HL-60 (cell line): ENCODE measurements around the gene HSPA12A.

Source experiments
- GABPA ChIP-seq: IDR thresholded peaks from 2 replicates; pipeline ENCODE4 v1.6.1; 2012; ENCODE audit warnings: low read depth
- POLR2AphosphoS5 ChIP-seq: IDR thresholded peaks from 2 replicates; pipeline ENCODE4 v1.6.1; 2012; ENCODE audit warnings: low read depth
- SPI1 ChIP-seq: IDR thresholded peaks from 2 replicates; pipeline ENCODE4 v1.6.1; 2012; ENCODE audit warnings: low read depth, mild to moderate bottlenecking, borderline replicate concordance
- TF ChIP-seq, protein P1 (sequence below): IDR thresholded peaks from one replicate; pipeline ENCODE4 v1.5.1; 2011; ENCODE audit warnings: low read length, control low read depth, inconsistent platforms; ENCODE audit not compliant: insufficient read depth
- TF ChIP-seq, protein P2 (sequence below): IDR thresholded peaks from 2 replicates; pipeline ENCODE4 v1.6.1; 2012; ENCODE audit warnings: low read depth; ENCODE audit not compliant: insufficient replicate concordance

DNA sequence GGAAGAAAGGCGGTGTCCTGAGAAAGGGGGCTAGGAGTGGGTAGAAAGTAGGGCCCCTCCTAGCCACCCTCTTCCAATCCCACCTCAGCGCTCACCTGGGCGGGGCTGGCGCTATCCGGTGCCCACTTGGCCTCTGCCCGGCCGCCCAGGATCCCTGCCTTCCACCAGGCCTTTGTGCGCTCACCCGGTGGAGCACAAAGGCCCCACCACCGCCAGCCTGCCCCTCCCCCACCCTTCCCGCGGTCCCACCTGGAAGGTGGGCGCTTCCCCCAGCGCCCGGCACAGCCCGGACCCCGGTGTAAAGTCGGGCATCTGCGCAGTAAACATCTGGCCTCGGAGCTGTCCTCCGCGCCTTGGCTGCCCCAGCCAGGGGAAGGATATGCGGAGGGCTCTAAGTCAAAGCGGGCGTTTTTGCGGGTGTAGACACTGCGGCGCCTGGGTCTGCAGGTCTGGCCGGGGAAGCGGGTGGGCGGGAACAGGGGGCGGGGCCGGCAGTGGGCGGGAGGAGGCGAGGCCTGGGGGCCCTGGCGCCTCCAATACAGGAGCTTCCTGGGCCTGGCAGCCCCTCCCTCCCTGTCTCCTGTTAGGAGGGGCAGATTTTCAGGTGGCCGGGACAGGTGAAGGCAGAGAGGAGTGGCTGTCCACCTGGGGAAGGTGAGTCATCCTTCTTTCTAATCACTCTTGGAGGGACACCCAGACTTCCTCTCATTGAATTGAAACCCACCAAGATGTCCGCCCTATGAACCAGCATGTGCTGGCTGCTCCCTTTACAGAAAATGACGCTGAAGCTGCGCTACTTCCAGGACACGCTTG lies 72.3 kb downstream of the HSPA12A start:
- TF ChIP-seq, protein P1, sequence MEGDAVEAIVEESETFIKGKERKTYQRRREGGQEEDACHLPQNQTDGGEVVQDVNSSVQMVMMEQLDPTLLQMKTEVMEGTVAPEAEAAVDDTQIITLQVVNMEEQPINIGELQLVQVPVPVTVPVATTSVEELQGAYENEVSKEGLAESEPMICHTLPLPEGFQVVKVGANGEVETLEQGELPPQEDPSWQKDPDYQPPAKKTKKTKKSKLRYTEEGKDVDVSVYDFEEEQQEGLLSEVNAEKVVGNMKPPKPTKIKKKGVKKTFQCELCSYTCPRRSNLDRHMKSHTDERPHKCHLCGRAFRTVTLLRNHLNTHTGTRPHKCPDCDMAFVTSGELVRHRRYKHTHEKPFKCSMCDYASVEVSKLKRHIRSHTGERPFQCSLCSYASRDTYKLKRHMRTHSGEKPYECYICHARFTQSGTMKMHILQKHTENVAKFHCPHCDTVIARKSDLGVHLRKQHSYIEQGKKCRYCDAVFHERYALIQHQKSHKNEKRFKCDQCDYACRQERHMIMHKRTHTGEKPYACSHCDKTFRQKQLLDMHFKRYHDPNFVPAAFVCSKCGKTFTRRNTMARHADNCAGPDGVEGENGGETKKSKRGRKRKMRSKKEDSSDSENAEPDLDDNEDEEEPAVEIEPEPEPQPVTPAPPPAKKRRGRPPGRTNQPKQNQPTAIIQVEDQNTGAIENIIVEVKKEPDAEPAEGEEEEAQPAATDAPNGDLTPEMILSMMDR = no peak
- TF ChIP-seq POLR2AphosphoS5 = no peak
- TF ChIP-seq GABPA = no peak
- TF ChIP-seq, protein P2, sequence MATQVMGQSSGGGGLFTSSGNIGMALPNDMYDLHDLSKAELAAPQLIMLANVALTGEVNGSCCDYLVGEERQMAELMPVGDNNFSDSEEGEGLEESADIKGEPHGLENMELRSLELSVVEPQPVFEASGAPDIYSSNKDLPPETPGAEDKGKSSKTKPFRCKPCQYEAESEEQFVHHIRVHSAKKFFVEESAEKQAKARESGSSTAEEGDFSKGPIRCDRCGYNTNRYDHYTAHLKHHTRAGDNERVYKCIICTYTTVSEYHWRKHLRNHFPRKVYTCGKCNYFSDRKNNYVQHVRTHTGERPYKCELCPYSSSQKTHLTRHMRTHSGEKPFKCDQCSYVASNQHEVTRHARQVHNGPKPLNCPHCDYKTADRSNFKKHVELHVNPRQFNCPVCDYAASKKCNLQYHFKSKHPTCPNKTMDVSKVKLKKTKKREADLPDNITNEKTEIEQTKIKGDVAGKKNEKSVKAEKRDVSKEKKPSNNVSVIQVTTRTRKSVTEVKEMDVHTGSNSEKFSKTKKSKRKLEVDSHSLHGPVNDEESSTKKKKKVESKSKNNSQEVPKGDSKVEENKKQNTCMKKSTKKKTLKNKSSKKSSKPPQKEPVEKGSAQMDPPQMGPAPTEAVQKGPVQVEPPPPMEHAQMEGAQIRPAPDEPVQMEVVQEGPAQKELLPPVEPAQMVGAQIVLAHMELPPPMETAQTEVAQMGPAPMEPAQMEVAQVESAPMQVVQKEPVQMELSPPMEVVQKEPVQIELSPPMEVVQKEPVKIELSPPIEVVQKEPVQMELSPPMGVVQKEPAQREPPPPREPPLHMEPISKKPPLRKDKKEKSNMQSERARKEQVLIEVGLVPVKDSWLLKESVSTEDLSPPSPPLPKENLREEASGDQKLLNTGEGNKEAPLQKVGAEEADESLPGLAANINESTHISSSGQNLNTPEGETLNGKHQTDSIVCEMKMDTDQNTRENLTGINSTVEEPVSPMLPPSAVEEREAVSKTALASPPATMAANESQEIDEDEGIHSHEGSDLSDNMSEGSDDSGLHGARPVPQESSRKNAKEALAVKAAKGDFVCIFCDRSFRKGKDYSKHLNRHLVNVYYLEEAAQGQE = no peak
- TF ChIP-seq SPI1 = no peak
